DOHH2 (cell line): ENCODE measurements around the gene GRID1.

Experiments
- CTCF ChIP-seq: fragments of 200-600 bp; sonication (generic); IDR thresholded peaks from one replicate; pipeline ENCODE4 v1.5.1; 2014; ENCODE audit warnings: antibody characterized with exemption, mild to moderate bottlenecking, low read depth, low read length; ENCODE audit not compliant: poor library complexity, severe bottlenecking
- EZH2phosphoT487 ChIP-seq: fragments of 200-600 bp; sonication (generic); IDR thresholded peaks from 2 replicates; pipeline ENCODE4 v1.6.1; 2017; ENCODE audit warnings: borderline replicate concordance, mild to moderate bottlenecking, antibody characterized with exemption, low read length, moderate library complexity, mixed read lengths

GRCh38 chr10:86387178-86387794, 20.7 kb upstream of the GRID1 start:
- peak; percentile 50 for TF ChIP-seq CTCF
- TF ChIP-seq EZH2phosphoT487 = no peak
